Lung (tissue), 12 donors: Measurements from ENCODE around the gene GRID1. TPM values are rescaled to one million over a fixed set of nuclear protein-coding genes. Genes with fewer than 3 reads are reported as not detected.
A peak's percentile ranks its signal among the peaks of the same experiment; 100 is the strongest.

ENCODE experiments used
- ATAC-seq: fragments of 200-7000 bp; cut with Tn5 transposase; one replicate; pipeline ENCODE4 v1.9.1; 2020; ENCODE audit warnings: moderate number of reproducible peaks; ENCODE audit not compliant: insufficient read depth, low FRiP score
- DNase-seq, 3 donors: peaks; one replicate each; pipeline ENCODE4 v3.0.0-alpha.2; 2013 to 2017
- H3K27ac ChIP-seq, 2 donors: one replicate each; pipeline ENCODE4 v1.5.1; 2013; ENCODE audit warnings: mild to moderate bottlenecking in 2 of 2, moderate library complexity in 2 of 2, control low read depth in 1 of 2, inconsistent platforms in 1 of 2, low read depth in 1 of 2, low read length in 1 of 2
- H3K27me3 ChIP-seq, 3 donors: one replicate each; pipeline ENCODE4 v1.5.1; 2013; ENCODE audit warnings: low read length in 2 of 3; ENCODE audit not compliant: control insufficient read depth in 3 of 3, insufficient read depth in 3 of 3
- H3K36me3 ChIP-seq, 4 donors: one replicate each; pipeline ENCODE4 v1.5.1; 2013; ENCODE audit warnings: low read length in 4 of 4, mild to moderate bottlenecking in 1 of 4, moderate library complexity in 1 of 4; ENCODE audit not compliant: control insufficient read depth in 4 of 4, insufficient read depth in 4 of 4
- H3K4me1 ChIP-seq, 5 donors: one replicate each; pipeline ENCODE4 v1.5.1; 2013; ENCODE audit warnings: low read length in 5 of 5, mild to moderate bottlenecking in 2 of 5, moderate library complexity in 1 of 5; ENCODE audit not compliant: control insufficient read depth in 5 of 5, insufficient read depth in 5 of 5
- H3K4me3 ChIP-seq: one replicate; pipeline ENCODE4 v1.5.1; 2013; ENCODE audit warnings: mild to moderate bottlenecking, control low read depth, moderate library complexity
- H3K9ac ChIP-seq, 2 donors: one replicate each; pipeline ENCODE4 v1.5.1; 2013; ENCODE audit warnings: low read length in 2 of 2, control low read depth in 1 of 2; ENCODE audit not compliant: insufficient read depth in 1 of 2
- H3K9me3 ChIP-seq, 4 donors: one replicate each; pipeline ENCODE4 v1.5.1; 2013; ENCODE audit warnings: low read length in 3 of 4, mild to moderate bottlenecking in 1 of 4, moderate library complexity in 1 of 4; ENCODE audit not compliant: control insufficient read depth in 4 of 4, insufficient read depth in 3 of 4
- CTCF ChIP-seq: IDR thresholded peaks from 2 replicates; pipeline ENCODE4 v1.5.1; 2012; ENCODE audit warnings: mild to moderate bottlenecking; ENCODE audit errors: control extremely low read depth, extremely low read depth
- WGBS, 2 donors: extraction: QIAGEN DNeasy Blood & Tissue Kit; methylation state at CpG; one replicate each; pipeline ENCODE4 v1.1.7; 2013; 5-methylcytosine and 5-hydroxymethylcytosine counted together
- polyA plus RNA-seq, 2 donors: library from polyadenylated mRNA; stranded (reverse); fragments of 200-250 nt; gene quantifications; one replicate each; pipeline ENCODE4 v1.2.1, GENCODE V29; 2013
- total RNA-seq, 2 donors: library from RNA; depleted of rRNA in 1 of 2; stranded (reverse); fragments of >200 nt in 1 of 2; gene quantifications; one replicate each; pipeline ENCODE4 v1.2.1, GENCODE V29; 2014 to 2021
- donor health status: control.
- donor health status: control.
- donor health status: Bipolar disorder and iron deficiency.
- donor health status: healthy.
- donor health status: DM: yes; HTN: yes; CAD: no.

Gene GRID1
- total and polyA plus RNA-seq, 4 donors: 1.1 to 3.6 (median 2.2) TPM

GRCh38 chr10:85665078-85665477, 701.5 kb downstream of the GRID1 start:
- 65 to 75% methylated on average over 1 of the region's 1 CpG for WGBS, 2 donors
- no peak for ATAC-seq

GRCh38 chr10:85661123-85661522, 705.5 kb downstream of the GRID1 start:
- Histone ChIP-seq H3K4me1 (peaks cover 0 to 4% (median 0%) of the 10 kb centered on the region in 5 donors), H3K9me3 (no peaks in the 10 kb centered on the region), H3K36me3 (no peaks in the 10 kb centered on the region), H3K9ac (no peak overlapping the region), H3K27ac (no peak overlapping the region), H3K4me3 (no peak overlapping the region), H3K27me3 (no peaks in the 10 kb centered on the region)
- DNase-seq (peak in 2 of 3 donors; percentile 31 to 53), ATAC-seq (no peak)
- TF ChIP-seq CTCF: no peak
- WGBS, 2 donors: 38 to 73% methylated on average over 4 of the region's 4 CpGs

More at GRCh38 chr10:85665078-85665477, 701.5 kb downstream of the GRID1 start:
- Histone ChIP-seq H3K27me3 (no peaks in the 10 kb centered on the region), H3K36me3 (no peaks in the 10 kb centered on the region), H3K4me1 (peaks cover 0 to 4% (median 0%) of the 10 kb centered on the region in 5 donors), H3K4me3 (no peak overlapping the region), H3K27ac (no peak overlapping the region), H3K9me3 (peaks cover 0 to 3% (median 0%) of the 10 kb centered on the region in 4 donors), H3K9ac (no peak overlapping the region)
- DNase-seq: no peak
- no peak for TF ChIP-seq CTCF

- 87 to 96% methylated on average over 1 of the region's 1 CpG for WGBS, 2 donors
- H3K9me3 ChIP-seq: no peaks in the 10 kb centered on the region
- ATAC-seq: no peak
- H3K27ac ChIP-seq: no peak overlapping the region
- no peak overlapping the region for H3K9ac ChIP-seq
- no peak overlapping the region for H3K4me3 ChIP-seq
- peaks cover 0 to 4% (median 0%) of the 10 kb centered on the region in 5 donors for H3K4me1 ChIP-seq
- DNase-seq: no peak
- TF ChIP-seq CTCF: no peak
- H3K27me3 ChIP-seq: no peaks in the 10 kb centered on the region
- H3K36me3 ChIP-seq: no peaks in the 10 kb centered on the region
These were observed 707.3 kb downstream of the GRID1 start for GRCh38 chr10:85659331-85659730.

- H3K27ac ChIP-seq: no peak overlapping the region
- H3K4me1 ChIP-seq: peaks cover 0 to 5% (median 0%) of the 10 kb centered on the region in 5 donors
- H3K36me3 ChIP-seq: no peaks in the 10 kb centered on the region
- WGBS, 2 donors: 41 to 48% methylated on average over 3 of the region's 3 CpGs
- DNase-seq: no peak
- no peak for ATAC-seq
- no peaks in the 10 kb centered on the region for H3K9me3 ChIP-seq
- TF ChIP-seq CTCF: no peak
- no peaks in the 10 kb centered on the region for H3K27me3 ChIP-seq
- no peak overlapping the region for H3K9ac ChIP-seq
- no peak overlapping the region for H3K4me3 ChIP-seq
These were observed 708.1 kb downstream of the GRID1 start for GRCh38 chr10:85658518-85658917.
